Measurements from ENCODE around the gene FAM47E. TPM values are rescaled to one million over a fixed set of nuclear protein-coding genes. Genes with fewer than 3 reads are reported as not detected.
A peak's percentile ranks its signal among the peaks of the same experiment; 100 is the strongest.

The FAM47E gene
- total and polyA plus RNA-seq, 2 donors (not counting 3 experiments of a cell fraction or from before 2014, with no cell fraction given) = 0.11 TPM; not detected in 1

DNA sequence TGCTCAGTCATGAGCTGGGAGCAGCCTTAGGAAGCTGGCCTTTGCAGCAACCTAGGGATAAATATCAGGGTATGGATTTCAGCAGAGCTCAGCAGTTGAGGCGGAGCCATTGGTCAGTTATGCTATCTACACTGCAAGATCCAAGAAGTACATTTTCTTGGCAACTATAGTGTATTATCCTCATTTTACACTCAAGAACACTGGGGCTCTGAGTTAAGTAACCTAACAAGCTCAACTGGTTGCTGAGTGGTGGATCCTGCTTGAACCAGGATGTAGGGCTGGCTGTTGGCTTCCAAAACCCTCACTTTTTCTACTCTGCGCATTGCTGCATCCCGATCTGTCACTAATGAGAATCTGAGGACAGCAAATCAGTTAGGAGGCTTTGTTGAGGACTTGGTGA lies 36.4 kb upstream of the FAM47E start:
- BruUV-seq (replicated peaks) = no TSS peak
- Histone ChIP-seq H3K4me2 (ENCODE audit: insufficient read depth, low read length) (no peak overlapping the region), H3K9me3 (replicated peaks; ENCODE audit: control insufficient read depth, insufficient read depth, low read length) (no peaks in the 10 kb centered on the region), H3K9ac (replicated peaks; ENCODE audit: extremely low read depth, insufficient read depth, low read length) (no peak overlapping the region), H3K36me3 (ENCODE audit: control insufficient read depth in 2 of 2, extremely low read depth in 1 of 2, insufficient read depth in 2 of 2, low read length in 2 of 2) (no peaks in the 10 kb centered on the region), H3K9me1 (replicated peaks; ENCODE audit: control insufficient read depth, extremely low read depth, insufficient read depth, low read length) (no peaks in the 10 kb centered on the region), H3K4me1 (ENCODE audit: control insufficient read depth, extremely low read depth, insufficient read depth, low read length) (peaks cover 30% of the 10 kb centered on the region), H4K20me1 (replicated peaks; ENCODE audit: control insufficient read depth, extremely low read depth, insufficient read depth, low read length) (no peaks in the 10 kb centered on the region), H3K79me2 (ENCODE audit: control insufficient read depth, insufficient read depth, low read length) (peaks cover 30% of the 10 kb centered on the region), H3K27me3 (ENCODE audit: control insufficient read depth in 2 of 2, insufficient read depth in 2 of 2, low read length in 2 of 2) (no peaks in the 10 kb centered on the region), H2AFZ (ENCODE audit: low read depth, low read length) (no peak overlapping the region), H3K4me3 (replicated peaks in 1 of 3; ENCODE audit: insufficient read depth in 1 of 3, low read depth in 1 of 3, low read length in 3 of 3) (no peak overlapping the region), H3K27ac (ENCODE audit: insufficient read depth, low read depth, low read length) (no peak overlapping the region)
- TF ChIP-seq GATA2 (IDR thresholded peaks at IDR 0.05; ENCODE audit: insufficient read depth, insufficient read length, low read depth, low read length) (no peak), POLR2A (IDR thresholded peaks at IDR 0.05; ENCODE audit: low read depth, low read length) (no peak), JUN (IDR thresholded peaks at IDR 0.05; ENCODE audit: borderline replicate concordance, insufficient read depth, insufficient read length, low read depth) (no peak), FOS (IDR thresholded peaks at IDR 0.05; ENCODE audit: borderline replicate concordance, insufficient read depth, low read length) (no peak), MYC (IDR thresholded peaks at IDR 0.05; ENCODE audit: low read depth, low read length) (no peak), EZH2 (IDR thresholded peaks at IDR 0.05; ENCODE audit: borderline replicate concordance, low read depth, low read length, severe bottlenecking) (no peak), POLR2AphosphoS5 (IDR thresholded peaks at IDR 0.05; ENCODE audit: insufficient read depth, low read depth, low read length) (no peak)
- TF ChIP-seq, protein P1, sequence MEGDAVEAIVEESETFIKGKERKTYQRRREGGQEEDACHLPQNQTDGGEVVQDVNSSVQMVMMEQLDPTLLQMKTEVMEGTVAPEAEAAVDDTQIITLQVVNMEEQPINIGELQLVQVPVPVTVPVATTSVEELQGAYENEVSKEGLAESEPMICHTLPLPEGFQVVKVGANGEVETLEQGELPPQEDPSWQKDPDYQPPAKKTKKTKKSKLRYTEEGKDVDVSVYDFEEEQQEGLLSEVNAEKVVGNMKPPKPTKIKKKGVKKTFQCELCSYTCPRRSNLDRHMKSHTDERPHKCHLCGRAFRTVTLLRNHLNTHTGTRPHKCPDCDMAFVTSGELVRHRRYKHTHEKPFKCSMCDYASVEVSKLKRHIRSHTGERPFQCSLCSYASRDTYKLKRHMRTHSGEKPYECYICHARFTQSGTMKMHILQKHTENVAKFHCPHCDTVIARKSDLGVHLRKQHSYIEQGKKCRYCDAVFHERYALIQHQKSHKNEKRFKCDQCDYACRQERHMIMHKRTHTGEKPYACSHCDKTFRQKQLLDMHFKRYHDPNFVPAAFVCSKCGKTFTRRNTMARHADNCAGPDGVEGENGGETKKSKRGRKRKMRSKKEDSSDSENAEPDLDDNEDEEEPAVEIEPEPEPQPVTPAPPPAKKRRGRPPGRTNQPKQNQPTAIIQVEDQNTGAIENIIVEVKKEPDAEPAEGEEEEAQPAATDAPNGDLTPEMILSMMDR (IDR thresholded peaks at IDR 0.05; ENCODE audit: extremely low read depth in 1 of 2, insufficient read depth in 1 of 2, low read depth in 1 of 2, low read length in 2 of 2) = no peak
- TF ChIP-seq, protein P2, sequence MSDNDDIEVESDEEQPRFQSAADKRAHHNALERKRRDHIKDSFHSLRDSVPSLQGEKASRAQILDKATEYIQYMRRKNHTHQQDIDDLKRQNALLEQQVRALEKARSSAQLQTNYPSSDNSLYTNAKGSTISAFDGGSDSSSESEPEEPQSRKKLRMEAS (IDR thresholded peaks at IDR 0.05; ENCODE audit: insufficient read depth, insufficient read length) = no peak
- FAIRE-seq (peak; percentile 24), DNase-seq (ENCODE audit: low read depth, low spot score) (no peak)
- intact Hi-C loops (cut with micrococcal nuclease) (no loop called here), dilution Hi-C loops (cut with MboI; ENCODE audit: extremely low pct_ligation_motif_present, low sequenced_read_pairs) (no loop called here)
- ChIA-PET CTCF (interaction anchor here (0.7 to 9.1 kb wide), 2 partner anchors 36 to 163 kb away, joined by 5 to 89 read pairs; no protein-coding TSS in a partner anchor), POLR2A (no interaction called here)

Data from endothelial cell of umbilical vein (primary cell).